Bronchial epithelial cell (primary cell): ENCODE measurements around the gene ETV6. TPM values are rescaled to one million over a fixed set of nuclear protein-coding genes. Genes with fewer than 3 reads are reported as not detected.

ENCODE experiments used
- DNase-seq: peaks from one replicate; pipeline ENCODE4 v3.0.0-alpha.2; 2010; ENCODE audit warnings: low read depth
- FAIRE-seq: peaks from 2 replicates; lab custom pipeline; 2011; peaks lifted over from hg19 to GRCh38; lab: Jason Lieb, UNC
- H3K27me3 ChIP-seq: 2 replicates; pipeline ENCODE4 v1.5.1; 2011; ENCODE audit warnings: low read length; ENCODE audit not compliant: control insufficient read depth, insufficient read depth
- H3K36me3 ChIP-seq: 2 replicates; pipeline ENCODE4 v1.5.1; 2011; ENCODE audit warnings: low read length; ENCODE audit not compliant: control insufficient read depth, insufficient read depth
- H3K4me3 ChIP-seq: 2 replicates; pipeline ENCODE4 v1.5.1; 2011; ENCODE audit warnings: mild to moderate bottlenecking, low read depth, low read length, control low read depth
- total RNA-seq: library from RNA; depleted of rRNA; stranded (reverse); fragments of >200 nt; gene quantifications from 2 replicates; pipeline ENCODE4 v1.2.1, GENCODE V29; 2014
- TF ChIP-seq, protein P1 (sequence below): IDR thresholded peaks from 2 replicates; pipeline ENCODE4 v1.5.1; 2011; ENCODE audit warnings: mild to moderate bottlenecking, moderate library complexity, low read length, control low read depth, inconsistent platforms; ENCODE audit not compliant: insufficient read depth, severe bottlenecking

Gene ETV6
- total RNA-seq, 1 donor from 2014 or later, result 2.6 TPM

DNA sequence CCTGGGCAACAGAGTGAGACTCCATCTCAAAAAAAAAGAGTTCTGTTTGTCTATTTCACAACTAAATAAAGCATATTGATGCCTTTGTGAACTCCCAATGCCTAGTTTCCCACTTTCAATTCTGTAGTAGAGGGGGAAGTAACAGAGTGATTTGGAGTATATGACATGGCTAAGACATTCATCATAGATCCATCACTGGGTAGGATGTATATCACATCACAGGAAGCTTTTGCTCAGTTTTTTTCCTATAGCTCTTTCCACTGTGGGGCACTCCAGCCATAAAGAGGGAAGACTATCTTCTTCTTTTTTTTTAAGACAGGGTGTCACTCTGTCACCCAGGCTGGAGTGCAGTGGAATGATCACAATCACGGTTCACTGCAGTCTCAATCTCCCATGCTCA is 267.3 kb downstream of the ETV6 start:
- TF ChIP-seq, protein P1, sequence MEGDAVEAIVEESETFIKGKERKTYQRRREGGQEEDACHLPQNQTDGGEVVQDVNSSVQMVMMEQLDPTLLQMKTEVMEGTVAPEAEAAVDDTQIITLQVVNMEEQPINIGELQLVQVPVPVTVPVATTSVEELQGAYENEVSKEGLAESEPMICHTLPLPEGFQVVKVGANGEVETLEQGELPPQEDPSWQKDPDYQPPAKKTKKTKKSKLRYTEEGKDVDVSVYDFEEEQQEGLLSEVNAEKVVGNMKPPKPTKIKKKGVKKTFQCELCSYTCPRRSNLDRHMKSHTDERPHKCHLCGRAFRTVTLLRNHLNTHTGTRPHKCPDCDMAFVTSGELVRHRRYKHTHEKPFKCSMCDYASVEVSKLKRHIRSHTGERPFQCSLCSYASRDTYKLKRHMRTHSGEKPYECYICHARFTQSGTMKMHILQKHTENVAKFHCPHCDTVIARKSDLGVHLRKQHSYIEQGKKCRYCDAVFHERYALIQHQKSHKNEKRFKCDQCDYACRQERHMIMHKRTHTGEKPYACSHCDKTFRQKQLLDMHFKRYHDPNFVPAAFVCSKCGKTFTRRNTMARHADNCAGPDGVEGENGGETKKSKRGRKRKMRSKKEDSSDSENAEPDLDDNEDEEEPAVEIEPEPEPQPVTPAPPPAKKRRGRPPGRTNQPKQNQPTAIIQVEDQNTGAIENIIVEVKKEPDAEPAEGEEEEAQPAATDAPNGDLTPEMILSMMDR, result no peak
- DNase-seq (no peak), FAIRE-seq (no peak)
- Histone ChIP-seq H3K4me3 (no peak overlapping the region), H3K27me3 (no peaks in the 10 kb centered on the region), H3K36me3 (no peaks in the 10 kb centered on the region)

DNA sequence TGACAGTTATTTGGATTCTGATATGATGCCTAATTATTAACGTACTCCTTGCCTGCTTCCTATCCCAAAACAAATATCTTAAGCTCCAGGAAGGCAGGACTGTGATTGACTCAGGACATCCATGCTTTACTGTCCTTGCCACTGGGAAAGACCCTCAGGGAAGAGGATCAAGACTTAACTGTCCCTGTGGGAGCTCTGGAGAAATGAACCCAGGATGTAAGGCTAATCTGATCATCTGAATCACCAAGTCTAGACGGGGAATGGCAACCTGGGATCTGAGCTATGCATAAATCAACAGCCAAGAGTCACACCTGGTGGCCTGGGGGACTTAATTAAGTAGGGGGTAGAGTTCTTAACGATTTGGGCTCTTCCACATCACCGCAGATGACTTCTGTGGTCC is 268.0 kb downstream of the ETV6 start:
- no peak for DNase-seq
- no peak overlapping the region for H3K4me3 ChIP-seq
- H3K36me3 ChIP-seq, result no peaks in the 10 kb centered on the region
- TF ChIP-seq, protein P1, result no peak
- H3K27me3 ChIP-seq, result peaks cover 2% of the 10 kb centered on the region
- no peak for FAIRE-seq

DNA sequence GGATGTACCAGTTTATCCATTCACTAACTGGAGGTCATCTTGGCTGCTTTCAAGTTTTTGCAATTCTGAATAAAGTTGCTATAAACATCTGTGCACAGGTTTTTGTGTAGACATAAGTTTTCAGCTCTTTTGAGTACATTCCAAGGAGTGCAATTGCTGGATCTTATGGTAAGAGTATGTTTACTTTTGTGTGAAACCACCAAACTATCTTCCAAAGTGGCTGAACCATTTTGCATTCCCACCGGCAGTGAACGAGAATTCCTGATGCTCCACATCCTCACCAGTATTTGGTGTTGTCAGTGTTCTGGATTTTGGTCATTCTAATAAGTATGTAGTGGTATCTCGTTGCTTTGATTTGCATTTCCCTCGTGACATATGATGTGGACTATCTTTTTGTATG is 270.8 kb downstream of the ETV6 start:
- Histone ChIP-seq H3K27me3 (peaks cover 2% of the 10 kb centered on the region), H3K36me3 (no peaks in the 10 kb centered on the region), H3K4me3 (no peak overlapping the region)
- FAIRE-seq (no peak), DNase-seq (no peak)
- TF ChIP-seq, protein P1, result no peak

DNA sequence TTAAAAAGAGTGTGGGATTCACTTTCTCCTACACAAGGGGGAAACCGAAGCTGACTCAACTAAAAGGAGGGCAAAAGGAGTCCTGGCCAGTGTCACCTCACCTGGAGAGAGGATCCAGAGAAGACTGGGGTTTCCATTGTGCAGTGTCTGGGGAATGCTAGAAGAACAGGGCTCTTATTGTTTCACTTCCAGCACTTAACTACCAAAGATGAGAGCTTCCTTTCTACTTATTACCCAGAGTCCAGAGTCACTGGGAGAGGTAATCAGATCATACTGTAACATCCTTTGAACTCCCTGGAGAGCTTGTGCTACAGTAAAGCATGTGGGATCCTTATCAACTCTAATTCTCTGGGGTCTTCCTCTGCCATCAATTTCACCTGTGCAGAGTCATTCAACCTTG is 272.9 kb downstream of the ETV6 start:
- peaks cover 2% of the 10 kb centered on the region for H3K27me3 ChIP-seq
- TF ChIP-seq, protein P1, result no peak
- no peak for DNase-seq
- H3K4me3 ChIP-seq, result no peak overlapping the region
- FAIRE-seq, result no peak
- H3K36me3 ChIP-seq, result no peaks in the 10 kb centered on the region

DNA sequence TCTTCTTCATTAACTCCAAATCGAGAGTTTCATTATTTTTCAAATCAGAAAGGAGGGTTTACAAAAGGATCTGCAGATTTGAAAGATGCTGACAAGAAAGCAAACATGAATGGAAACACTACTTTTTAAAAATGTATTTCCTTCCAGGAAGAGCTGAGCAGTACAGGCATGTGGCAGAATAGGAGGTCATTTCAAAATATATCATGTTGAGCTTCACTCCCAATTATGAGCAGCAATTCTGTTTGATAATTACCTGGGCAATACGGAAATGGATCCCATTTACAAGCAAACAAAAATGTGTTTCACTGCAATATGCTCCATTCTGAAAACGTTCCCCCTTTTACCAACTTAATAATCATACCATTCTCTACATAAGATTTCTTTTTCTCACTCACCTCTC is 273.6 kb downstream of the ETV6 start:
- FAIRE-seq, result no peak
- Histone ChIP-seq H3K27me3 (peaks cover 2% of the 10 kb centered on the region), H3K36me3 (no peaks in the 10 kb centered on the region), H3K4me3 (no peak overlapping the region)
- no peak for DNase-seq
- TF ChIP-seq, protein P1, result no peak

DNA sequence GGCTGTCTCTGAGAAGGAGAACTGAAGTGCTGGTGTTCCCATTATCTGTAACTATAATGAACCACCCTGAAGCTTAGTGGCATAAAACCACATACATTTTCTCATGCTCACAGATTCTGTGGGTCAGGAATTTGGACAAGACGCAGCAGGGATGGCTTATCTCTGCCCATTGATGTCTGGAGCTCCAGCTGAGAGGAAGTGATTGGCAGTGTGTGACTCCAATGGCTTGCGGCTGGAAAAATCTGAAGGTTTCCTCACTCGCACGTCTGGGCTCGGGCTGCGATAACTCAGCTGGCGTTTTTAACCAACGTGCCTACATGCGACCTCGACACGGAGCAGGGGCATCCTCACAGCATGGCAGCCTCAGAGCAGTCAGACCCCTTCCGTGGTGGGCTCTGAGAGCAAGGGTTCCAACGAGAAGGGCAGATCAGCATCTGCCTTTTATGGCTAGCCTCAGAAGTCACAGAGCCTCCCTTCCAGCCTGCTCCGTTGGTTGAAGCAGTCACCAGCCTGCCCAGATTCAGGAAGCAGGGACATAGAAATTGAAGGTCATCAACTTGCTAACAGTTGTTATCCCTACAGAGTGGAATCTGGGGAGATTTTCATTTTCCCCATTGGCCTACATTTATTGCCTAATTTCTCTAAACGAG is 277.9 kb downstream of the ETV6 start:
- DNase-seq (no peak), FAIRE-seq (no peak)
- TF ChIP-seq, protein P1, result no peak
- Histone ChIP-seq H3K4me3 (no peak overlapping the region), H3K36me3 (no peaks in the 10 kb centered on the region), H3K27me3 (peaks cover under 1% of the 10 kb centered on the region)
